ENCODE data around the gene FNTB. TPM values are rescaled to one million over a fixed set of nuclear protein-coding genes. Genes with fewer than 3 reads are reported as not detected.

FNTB gene
- total RNA-seq, 1 donor from 2014 or later: 16.9 TPM

DNA sequence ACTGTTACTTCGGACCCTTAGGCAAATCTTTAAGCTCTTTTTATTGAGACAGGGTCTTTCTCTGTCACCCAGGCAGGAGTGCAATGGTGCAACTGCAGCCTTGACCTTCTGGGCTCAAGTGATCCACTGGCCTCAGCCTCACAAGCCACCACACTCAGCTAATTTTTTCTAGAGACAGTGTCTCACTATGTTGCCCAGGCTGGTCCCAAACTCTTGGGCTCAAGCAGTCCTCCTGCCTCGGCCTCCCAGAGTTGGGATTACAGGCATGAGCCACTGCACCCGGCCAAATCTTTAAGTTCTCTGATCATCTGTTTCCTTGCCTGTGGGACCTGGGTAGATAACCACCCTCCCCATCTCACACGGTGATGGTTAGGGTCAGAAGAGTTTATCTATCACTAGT, 41.8 kb upstream of the FNTB start:
- TF ChIP-seq, protein P1, sequence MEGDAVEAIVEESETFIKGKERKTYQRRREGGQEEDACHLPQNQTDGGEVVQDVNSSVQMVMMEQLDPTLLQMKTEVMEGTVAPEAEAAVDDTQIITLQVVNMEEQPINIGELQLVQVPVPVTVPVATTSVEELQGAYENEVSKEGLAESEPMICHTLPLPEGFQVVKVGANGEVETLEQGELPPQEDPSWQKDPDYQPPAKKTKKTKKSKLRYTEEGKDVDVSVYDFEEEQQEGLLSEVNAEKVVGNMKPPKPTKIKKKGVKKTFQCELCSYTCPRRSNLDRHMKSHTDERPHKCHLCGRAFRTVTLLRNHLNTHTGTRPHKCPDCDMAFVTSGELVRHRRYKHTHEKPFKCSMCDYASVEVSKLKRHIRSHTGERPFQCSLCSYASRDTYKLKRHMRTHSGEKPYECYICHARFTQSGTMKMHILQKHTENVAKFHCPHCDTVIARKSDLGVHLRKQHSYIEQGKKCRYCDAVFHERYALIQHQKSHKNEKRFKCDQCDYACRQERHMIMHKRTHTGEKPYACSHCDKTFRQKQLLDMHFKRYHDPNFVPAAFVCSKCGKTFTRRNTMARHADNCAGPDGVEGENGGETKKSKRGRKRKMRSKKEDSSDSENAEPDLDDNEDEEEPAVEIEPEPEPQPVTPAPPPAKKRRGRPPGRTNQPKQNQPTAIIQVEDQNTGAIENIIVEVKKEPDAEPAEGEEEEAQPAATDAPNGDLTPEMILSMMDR (IDR thresholded peaks at IDR 0.05; ENCODE audit: unreplicated experiment): no peak
- Mint-ChIP-seq H3K9me3 (ENCODE audit: unreplicated experiment) (no peaks in the 10 kb centered on the region), H3K36me3 (ENCODE audit: low read depth, unreplicated experiment) (peaks cover 5% of the 10 kb centered on the region), H3K27me3 (ENCODE audit: unreplicated experiment) (peaks cover 6% of the 10 kb centered on the region), H3K4me1 (ENCODE audit: unreplicated experiment) (peaks cover 3% of the 10 kb centered on the region), H3K4me3 (ENCODE audit: unreplicated experiment) (no peak overlapping the region), H3K27ac (ENCODE audit: unreplicated experiment) (no peak overlapping the region)
- DNase-seq (ENCODE audit: low spot score): no peak

DNA sequence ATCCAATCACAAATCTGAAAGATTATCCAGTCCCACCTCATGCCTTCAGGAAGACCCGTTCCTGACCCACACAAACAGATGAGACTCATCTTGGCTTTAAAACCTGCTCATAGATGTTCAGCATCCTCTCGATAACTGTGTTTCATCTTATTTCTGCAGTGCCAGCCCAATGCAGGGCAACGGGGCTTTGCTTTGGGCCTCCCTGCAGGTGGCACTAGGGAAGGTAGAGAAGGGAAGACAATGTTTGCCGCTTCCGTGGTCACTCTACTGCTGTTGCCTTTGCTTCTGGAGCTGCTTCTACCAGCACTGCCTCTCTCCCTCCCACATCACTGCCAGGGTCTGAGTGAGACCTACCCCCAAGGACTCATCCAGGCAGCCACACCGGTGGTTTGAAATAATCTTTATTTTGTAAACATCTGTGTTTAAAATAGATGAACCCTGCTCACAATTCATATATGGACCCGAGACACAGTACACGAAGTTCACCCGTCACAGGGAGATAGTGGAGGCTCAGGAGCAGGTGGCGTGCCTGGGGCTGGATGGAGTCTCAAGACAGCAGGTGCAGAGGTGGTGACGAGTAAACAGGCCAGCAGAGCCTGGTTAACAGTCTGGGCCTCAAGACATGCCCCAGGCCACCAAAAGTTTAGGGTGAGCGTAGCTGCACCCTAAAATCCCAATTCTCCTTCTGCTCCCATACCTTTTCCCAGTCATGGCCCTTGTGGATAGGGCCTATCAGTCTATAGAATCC, 41.1 kb upstream of the FNTB start:
- Mint-ChIP-seq H3K27me3 (ENCODE audit: unreplicated experiment) (peaks cover 6% of the 10 kb centered on the region), H3K4me1 (ENCODE audit: unreplicated experiment) (peaks cover 3% of the 10 kb centered on the region), H3K4me3 (ENCODE audit: unreplicated experiment) (no peak overlapping the region), H3K9me3 (ENCODE audit: unreplicated experiment) (no peaks in the 10 kb centered on the region), H3K36me3 (ENCODE audit: low read depth, unreplicated experiment) (peaks cover 11% of the 10 kb centered on the region), H3K27ac (ENCODE audit: unreplicated experiment) (no peak overlapping the region)
- TF ChIP-seq, protein P1 (IDR thresholded peaks at IDR 0.05; ENCODE audit: unreplicated experiment): no peak
- DNase-seq (ENCODE audit: low spot score): no peak

DNA sequence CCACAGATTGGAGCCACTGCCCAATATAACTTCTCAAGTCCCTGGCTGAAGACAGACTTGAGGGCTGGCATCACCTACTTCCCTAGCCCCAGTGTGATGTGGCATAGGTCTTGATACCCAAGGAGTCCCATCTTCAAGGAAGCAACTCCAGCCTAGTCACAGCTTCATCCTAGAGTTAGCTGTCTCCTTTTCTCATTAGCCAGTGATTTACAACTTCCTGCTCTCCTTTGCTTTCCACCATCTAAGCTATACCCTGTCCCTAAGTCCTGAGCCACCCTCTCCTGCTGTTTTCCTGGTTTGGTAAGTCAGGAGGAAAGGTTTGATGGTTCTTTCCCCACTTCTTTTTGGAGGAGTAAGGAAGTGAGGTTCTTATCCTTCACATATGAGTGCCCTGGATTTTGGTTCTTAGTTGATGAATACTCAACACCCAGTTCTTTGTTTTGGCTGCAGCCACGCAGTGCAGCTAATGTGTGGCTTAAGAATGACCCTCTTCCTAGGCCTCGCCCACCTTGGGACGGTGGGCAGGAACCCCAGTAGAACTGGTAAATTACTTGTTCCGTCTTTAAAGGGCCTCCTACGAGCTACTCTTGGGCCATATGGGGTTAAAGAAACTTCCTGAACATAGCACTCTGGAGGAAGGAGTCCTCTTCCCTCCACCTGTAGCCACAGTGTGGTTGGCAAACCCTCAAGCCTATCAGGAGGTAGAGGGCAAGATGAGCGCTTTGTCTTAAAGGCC, 40.2 kb upstream of the FNTB start:
- peaks cover 11% of the 10 kb centered on the region for H3K36me3 Mint-ChIP-seq (ENCODE audit: low read depth, unreplicated experiment)
- peaks cover 3% of the 10 kb centered on the region for H3K4me1 Mint-ChIP-seq (ENCODE audit: unreplicated experiment)
- no peak for DNase-seq (ENCODE audit: low spot score)
- peaks cover 2% of the 10 kb centered on the region for H3K27me3 Mint-ChIP-seq (ENCODE audit: unreplicated experiment)
- no peak overlapping the region for H3K27ac Mint-ChIP-seq (ENCODE audit: unreplicated experiment)
- H3K4me3 Mint-ChIP-seq (ENCODE audit: unreplicated experiment): no peak overlapping the region
- no peaks in the 10 kb centered on the region for H3K9me3 Mint-ChIP-seq (ENCODE audit: unreplicated experiment)
- TF ChIP-seq, protein P1 (IDR thresholded peaks at IDR 0.05; ENCODE audit: unreplicated experiment): no peak

DNA sequence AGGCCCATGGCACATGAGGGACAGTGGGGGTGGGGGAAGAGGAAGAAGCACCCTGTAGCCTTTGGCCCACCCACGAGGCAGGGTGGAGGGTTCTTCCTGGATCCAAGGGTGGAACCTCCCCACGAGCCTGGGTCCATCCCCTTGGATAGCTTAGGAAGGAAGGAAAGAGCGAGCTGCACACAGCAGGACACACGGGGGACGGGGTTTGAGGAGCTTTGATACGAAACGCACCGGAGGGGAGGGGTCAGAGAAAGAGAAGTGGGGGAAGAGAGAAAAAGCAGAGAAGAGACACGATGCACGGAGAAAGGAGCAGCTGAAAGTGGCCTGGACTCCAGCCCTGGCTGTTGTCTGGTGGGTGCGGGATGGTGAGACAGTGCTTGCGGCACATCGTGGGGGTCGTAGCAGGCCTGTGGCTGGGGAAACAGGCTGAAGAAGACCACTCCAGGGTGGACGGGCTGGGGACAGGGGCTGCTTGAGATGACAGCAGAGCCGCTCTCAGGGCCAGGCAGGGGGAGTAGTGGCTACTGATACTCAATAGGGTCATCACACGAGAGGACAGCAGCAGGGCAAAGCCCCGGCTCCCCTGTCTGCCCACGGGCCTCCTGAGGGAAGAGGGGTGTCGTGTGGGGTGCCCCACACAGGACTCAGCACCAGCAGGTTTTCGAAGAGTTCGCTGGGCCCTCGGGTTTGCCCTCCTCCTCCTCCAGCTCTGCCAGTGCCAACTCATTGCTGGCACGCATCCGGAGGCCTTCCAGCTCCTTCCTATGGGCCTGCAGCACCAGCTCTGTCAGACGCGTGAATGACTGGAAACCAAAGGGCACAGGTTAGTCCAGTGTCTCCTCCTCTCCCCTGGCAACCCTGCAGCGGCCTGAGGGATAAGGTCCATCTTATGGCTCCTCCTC, 38.7 kb upstream of the FNTB start:
- Mint-ChIP-seq H3K9me3 (ENCODE audit: unreplicated experiment) (no peaks in the 10 kb centered on the region), H3K36me3 (ENCODE audit: low read depth, unreplicated experiment) (peaks cover 11% of the 10 kb centered on the region), H3K4me1 (ENCODE audit: unreplicated experiment) (peaks cover 3% of the 10 kb centered on the region), H3K27ac (ENCODE audit: unreplicated experiment) (no peak overlapping the region), H3K27me3 (ENCODE audit: unreplicated experiment) (peaks cover 4% of the 10 kb centered on the region), H3K4me3 (ENCODE audit: unreplicated experiment) (no peak overlapping the region)
- TF ChIP-seq, protein P1 (IDR thresholded peaks at IDR 0.05; ENCODE audit: unreplicated experiment): no peak
- DNase-seq (ENCODE audit: low spot score): no peak

Measured in endothelial cell (in vitro differentiated cells).